AG04449 (cell line): ENCODE results near the gene LDLRAD3.

Experiments used
- CTCF ChIA-PET: fragments of 350-600 bp; formaldehyde crosslinking; extraction: SDS; loops from one replicate; lab custom pipeline; 2021; ENCODE audit warnings: antibody characterized with exemption; lab: Yijun Ruan, JAX
- POLR2A ChIA-PET: fragments of 400-600, 350-600 bp; formaldehyde crosslinking; extraction: SDS; loops from one replicate; lab custom pipeline; 2020; ENCODE audit warnings: antibody characterized with exemption, inconsistent platforms; lab: Yijun Ruan, JAX
- DNase-seq: peaks from one replicate; pipeline ENCODE4 v3.0.0-alpha.2; 2010; ENCODE audit warnings: low read depth, low spot score
- H3K4me3 ChIP-seq: 2 replicates; pipeline ENCODE4 v1.5.1; 2011; ENCODE audit warnings: low read depth, mild to moderate bottlenecking, control low read depth, low read length
- TF ChIP-seq, protein P1 (sequence below): IDR thresholded peaks from one replicate; pipeline ENCODE4 v1.5.1; 2011; ENCODE audit warnings: mild to moderate bottlenecking, moderate library complexity, low read length, control low read depth, inconsistent platforms; ENCODE audit not compliant: insufficient read depth; ENCODE audit errors: missing control alignments

Gene LDLRAD3

DNA sequence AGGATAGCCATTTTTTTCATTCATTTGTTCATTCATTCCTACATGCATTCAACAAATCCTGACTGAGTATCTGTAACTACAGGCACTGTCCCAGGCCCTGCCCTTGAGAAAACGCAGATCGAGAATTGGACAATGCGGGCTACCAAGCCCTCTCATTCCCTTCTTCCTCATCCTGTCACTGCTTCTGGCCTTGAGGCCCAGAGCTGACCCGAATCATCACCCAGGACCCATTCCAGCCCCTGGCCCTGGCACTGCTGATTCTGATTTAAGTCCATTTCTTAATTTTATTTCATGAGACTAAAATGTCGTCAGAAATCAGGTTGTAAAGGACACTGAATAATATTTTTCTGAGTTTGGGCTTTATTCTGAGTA, 321.1 kb downstream of the LDLRAD3 start:
- POLR2A ChIA-PET, result no interaction called here
- CTCF ChIA-PET, result interaction anchor here (0.8 to 8.2 kb wide), 24 partner anchors 6 to 780 kb away, joined by 3 to 79 read pairs (median 7); no protein-coding TSS in a partner anchor
- TF ChIP-seq, protein P1, sequence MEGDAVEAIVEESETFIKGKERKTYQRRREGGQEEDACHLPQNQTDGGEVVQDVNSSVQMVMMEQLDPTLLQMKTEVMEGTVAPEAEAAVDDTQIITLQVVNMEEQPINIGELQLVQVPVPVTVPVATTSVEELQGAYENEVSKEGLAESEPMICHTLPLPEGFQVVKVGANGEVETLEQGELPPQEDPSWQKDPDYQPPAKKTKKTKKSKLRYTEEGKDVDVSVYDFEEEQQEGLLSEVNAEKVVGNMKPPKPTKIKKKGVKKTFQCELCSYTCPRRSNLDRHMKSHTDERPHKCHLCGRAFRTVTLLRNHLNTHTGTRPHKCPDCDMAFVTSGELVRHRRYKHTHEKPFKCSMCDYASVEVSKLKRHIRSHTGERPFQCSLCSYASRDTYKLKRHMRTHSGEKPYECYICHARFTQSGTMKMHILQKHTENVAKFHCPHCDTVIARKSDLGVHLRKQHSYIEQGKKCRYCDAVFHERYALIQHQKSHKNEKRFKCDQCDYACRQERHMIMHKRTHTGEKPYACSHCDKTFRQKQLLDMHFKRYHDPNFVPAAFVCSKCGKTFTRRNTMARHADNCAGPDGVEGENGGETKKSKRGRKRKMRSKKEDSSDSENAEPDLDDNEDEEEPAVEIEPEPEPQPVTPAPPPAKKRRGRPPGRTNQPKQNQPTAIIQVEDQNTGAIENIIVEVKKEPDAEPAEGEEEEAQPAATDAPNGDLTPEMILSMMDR, result no peak
- no peak for DNase-seq
- H3K4me3 ChIP-seq, result no peak overlapping the region

DNA sequence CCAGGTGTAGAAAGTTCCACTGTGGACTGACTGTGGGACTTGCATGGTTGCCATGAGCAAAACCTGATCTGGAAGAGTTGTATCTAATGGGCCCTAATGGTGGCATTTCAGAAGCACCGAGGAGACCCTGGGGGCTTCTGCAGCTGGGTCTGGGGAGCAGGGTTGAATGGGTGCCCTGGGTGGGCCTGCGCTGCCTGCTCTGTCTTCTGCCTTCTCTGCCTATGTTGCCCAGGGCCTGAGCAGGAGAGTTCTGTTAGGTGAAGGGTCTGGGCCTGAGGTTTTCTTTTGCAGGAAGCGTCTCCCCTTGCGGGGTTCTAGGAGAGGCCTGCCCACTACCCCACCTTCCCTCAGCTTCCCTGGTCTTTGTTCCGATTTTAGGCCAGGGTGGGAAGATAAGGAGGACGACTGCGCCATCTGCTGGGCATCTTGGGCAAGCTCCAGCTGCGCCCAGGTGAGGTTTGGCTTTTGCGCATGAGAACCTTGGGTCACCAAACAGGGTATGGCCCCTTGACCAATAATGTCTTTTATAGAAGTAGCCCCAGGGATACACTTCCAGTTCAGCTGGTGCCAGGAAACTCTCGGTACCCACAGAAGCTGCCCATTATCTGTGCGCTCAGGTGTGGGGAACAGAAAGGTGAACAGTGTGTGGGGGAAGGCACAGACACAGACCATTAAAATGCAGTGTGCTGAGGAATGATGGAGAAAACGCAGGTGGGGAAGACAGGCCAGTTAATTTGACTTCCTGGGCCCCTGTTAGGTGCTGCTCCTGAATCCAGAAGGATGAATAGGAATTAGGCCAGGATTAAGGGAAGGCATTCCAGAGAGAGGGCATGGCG, 322.1 kb downstream of the LDLRAD3 start:
- H3K4me3 ChIP-seq, result no peak overlapping the region
- TF ChIP-seq, protein P1, result peak; percentile 87
- ChIA-PET CTCF (interaction anchor here (0.6 to 8.2 kb wide), 45 partner anchors 7 to 800 kb away, joined by 3 to 79 read pairs (median 4); no protein-coding TSS in a partner anchor), POLR2A (no interaction called here)
- DNase-seq, result no peak

DNA sequence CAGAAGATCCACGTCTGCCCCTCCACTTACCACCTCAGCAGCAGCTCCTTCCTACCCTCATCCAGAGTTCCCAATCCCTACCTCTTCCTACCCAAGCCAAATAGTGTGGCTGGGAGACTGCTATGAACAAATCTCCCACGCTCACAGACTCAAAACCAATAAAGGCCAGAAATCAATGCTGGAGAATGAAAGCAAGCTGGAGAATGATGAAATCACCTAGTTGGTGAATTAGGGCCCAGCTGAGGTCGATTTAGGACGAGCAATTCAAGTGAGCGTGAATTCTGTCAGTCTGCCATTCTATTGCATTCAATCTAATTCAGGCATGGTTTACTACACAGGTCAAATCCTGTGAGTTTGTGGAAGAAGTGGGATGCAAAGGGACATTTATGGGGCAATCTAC, 322.9 kb downstream of the LDLRAD3 start:
- no peak overlapping the region for H3K4me3 ChIP-seq
- DNase-seq, result no peak
- TF ChIP-seq, protein P1, result no peak
- ChIA-PET CTCF (interaction anchor here (0.6 to 8.2 kb wide), 37 partner anchors 8 to 782 kb away, joined by 3 to 79 read pairs (median 4); no protein-coding TSS in a partner anchor), POLR2A (interaction anchor here (0.6 kb wide), 1 partner anchor 632 kb away, joined by 3 read pairs; no protein-coding TSS in a partner anchor)

DNA sequence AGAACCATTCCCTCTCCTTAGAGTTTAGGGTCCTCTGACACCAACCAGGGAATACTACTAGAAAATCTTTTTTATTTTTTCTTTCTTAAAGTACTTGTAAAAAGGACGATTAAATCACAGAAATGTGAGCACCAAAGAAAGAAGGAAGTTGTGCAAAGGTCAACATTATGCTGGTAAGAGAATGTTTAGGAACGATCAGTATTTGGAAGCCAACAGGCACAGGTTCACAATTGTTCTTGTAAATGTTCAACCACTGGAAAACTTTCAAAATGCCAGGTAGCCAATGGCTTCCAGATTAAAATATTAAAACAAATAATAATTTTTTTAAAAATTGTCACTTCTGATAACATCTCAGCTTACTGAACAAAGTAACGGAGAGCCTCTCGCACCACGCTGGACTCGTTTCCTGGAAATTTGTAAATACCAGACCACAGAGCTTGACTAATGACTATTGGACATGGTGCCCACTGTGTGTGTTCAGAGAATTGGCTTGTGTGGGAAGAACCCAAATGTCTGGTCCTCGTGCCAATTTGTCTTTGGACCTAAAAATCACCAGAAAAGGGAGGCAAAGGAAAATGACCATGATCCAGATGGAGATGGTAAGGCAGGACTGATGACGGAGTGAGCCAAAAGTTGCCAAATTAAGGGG, 324.6 kb downstream of the LDLRAD3 start:
- TF ChIP-seq, protein P1, result no peak
- CTCF ChIA-PET, result interaction anchor here (0.9 to 8.2 kb wide), 19 partner anchors 7 to 780 kb away, joined by 3 to 79 read pairs (median 4); no protein-coding TSS in a partner anchor
- DNase-seq, result no peak
- no peak overlapping the region for H3K4me3 ChIP-seq
- POLR2A ChIA-PET, result no interaction called here

DNA sequence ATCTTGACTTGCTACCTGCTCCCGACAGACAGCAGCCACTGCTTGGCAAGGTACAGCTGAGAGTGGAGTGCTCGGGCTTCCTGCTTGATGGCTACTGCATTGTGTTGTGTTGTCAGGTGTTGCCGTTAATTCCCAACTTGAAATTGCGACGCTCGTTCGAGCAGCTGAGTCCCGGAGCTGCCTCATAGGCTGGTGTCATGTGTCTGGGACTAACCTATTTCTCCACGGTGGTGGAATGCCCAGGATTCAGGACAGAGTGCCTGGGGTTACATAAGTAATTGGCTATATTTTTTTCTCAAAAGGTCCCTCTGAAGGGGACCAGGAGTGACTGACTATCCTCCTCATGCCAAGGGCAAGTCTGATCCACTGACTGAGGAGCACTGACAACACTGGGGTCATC, 326.8 kb downstream of the LDLRAD3 start:
- H3K4me3 ChIP-seq, result no peak overlapping the region
- TF ChIP-seq, protein P1, result no peak
- POLR2A ChIA-PET, result no interaction called here
- DNase-seq, result no peak
- CTCF ChIA-PET, result interaction anchor here (0.9 to 8.2 kb wide), 4 partner anchors 12 to 450 kb away, joined by 3 to 79 read pairs (median 29); no protein-coding TSS in a partner anchor
